HAP-1 (cell line): ENCODE measurements around the gene IRF4.
"Not testable (repeated sequence)": the region's sequence is repeated elsewhere in the genome, so short reads cannot be mapped to it uniquely, and the experiment has no call there.

Experiments
- DNase-seq, 2 experiments: peaks; one replicate each; pipeline ENCODE4 v3.0.0-alpha.2; 2016 to 2020; ENCODE audit warnings: low spot score in 2 of 2
- H3K27me3 ChIP-seq: fragments of 250-450 bp; sonication (Bioruptor Pico); 2 replicates; pipeline ENCODE4 v1.5.1; 2020; ENCODE audit warnings: low read depth, mild to moderate bottlenecking, moderate library complexity
- H3K36me3 ChIP-seq: fragments of 250-450 bp; sonication (Bioruptor Pico); replicated peaks from 2 replicates; pipeline ENCODE4 v1.5.1; 2020; ENCODE audit warnings: mild to moderate bottlenecking
- H3K4me1 ChIP-seq: fragments of 250-450 bp; sonication (Bioruptor Pico); 2 replicates; pipeline ENCODE4 v1.5.1; 2020; ENCODE audit warnings: mild to moderate bottlenecking
- H3K4me3 ChIP-seq: fragments of 250-450 bp; sonication (Bioruptor Pico); 2 replicates; pipeline ENCODE4 v1.5.1; 2020; ENCODE audit warnings: mild to moderate bottlenecking, moderate library complexity
- H3K9me3 ChIP-seq: fragments of 250-450 bp; sonication (Bioruptor Pico); 2 replicates; pipeline ENCODE4 v1.5.1; 2020; ENCODE audit warnings: mild to moderate bottlenecking, moderate library complexity
- in situ Hi-C: fragments of 300-500 bp; cut with MboI; formaldehyde crosslinking; loops from 3 replicates; pipeline ENCODE4 v1.14.3; 2020; ENCODE audit warnings: low sequenced_read_pairs, inconsistent platforms, mixed read lengths

The IRF4 gene

GRCh38 chr6:410555-411395 is 19.2 kb downstream of the IRF4 start:
- Histone ChIP-seq H3K4me1 (peaks cover 4% of the 10 kb centered on the region; the same call in 1 of the 2 replicates), H3K9me3 (no peaks in the 10 kb centered on the region), H3K4me3 (no peak overlapping the region), H3K27me3 (peaks cover 4% of the 10 kb centered on the region; the same call in 1 of the 2 replicates), H3K36me3 (no peaks in the 10 kb centered on the region)
- no peak for DNase-seq
- in situ Hi-C loops: no loop called here

- peaks cover 4% of the 10 kb centered on the region; the same call in 1 of the 2 replicates for H3K27me3 ChIP-seq
- no peak overlapping the region for H3K4me3 ChIP-seq
- peaks cover 4% of the 10 kb centered on the region; the same call in 1 of the 2 replicates for H3K4me1 ChIP-seq
- H3K9me3 ChIP-seq: no peaks in the 10 kb centered on the region
- in situ Hi-C loops: no loop called here
- no peak for DNase-seq
- H3K36me3 ChIP-seq: no peaks in the 10 kb centered on the region
These were observed 20.0 kb downstream of the IRF4 start for GRCh38 chr6:411402-412145.

GRCh38 chr6:412146-412886 is 20.8 kb downstream of the IRF4 start:
- no peak for DNase-seq
- no peak overlapping the region for H3K4me3 ChIP-seq
- peaks cover 4% of the 10 kb centered on the region; the same call in 1 of the 2 replicates for H3K4me1 ChIP-seq
- H3K9me3 ChIP-seq: no peaks in the 10 kb centered on the region
- no peaks in the 10 kb centered on the region for H3K36me3 ChIP-seq
- no peaks in the 10 kb centered on the region; the same call in 1 of the 2 replicates for H3K27me3 ChIP-seq
- in situ Hi-C loops: no loop called here

- no peak overlapping the region for H3K4me3 ChIP-seq
- no peaks in the 10 kb centered on the region for H3K4me1 ChIP-seq
- no peak for DNase-seq
- H3K27me3 ChIP-seq: no peaks in the 10 kb centered on the region; the same call in 1 of the 2 replicates
- H3K9me3 ChIP-seq: no peaks in the 10 kb centered on the region
- in situ Hi-C loops: no loop called here
- H3K36me3 ChIP-seq: no peaks in the 10 kb centered on the region
These were observed 22.9 kb downstream of the IRF4 start for GRCh38 chr6:414447-414846.

GRCh38 chr6:415087-415486 is 23.5 kb downstream of the IRF4 start:
- Histone ChIP-seq H3K9me3 (no peaks in the 10 kb centered on the region), H3K27me3 (no peaks in the 10 kb centered on the region; the same call in 1 of the 2 replicates), H3K36me3 (no peaks in the 10 kb centered on the region), H3K4me1 (no peaks in the 10 kb centered on the region), H3K4me3 (no peak overlapping the region)
- in situ Hi-C loops: no loop called here
- no peak for DNase-seq

GRCh38 chr6:421211-421610 is 29.7 kb downstream of the IRF4 start:
- H3K9me3 ChIP-seq: no peaks in the 10 kb centered on the region
- H3K4me1 ChIP-seq: no peaks in the 10 kb centered on the region
- H3K36me3 ChIP-seq: no peaks in the 10 kb centered on the region
- in situ Hi-C loops: no loop called here
- H3K4me3 ChIP-seq: no peak overlapping the region
- no peak for DNase-seq
- no peaks in the 10 kb centered on the region for H3K27me3 ChIP-seq

GRCh38 chr6:422433-423054 is 31.0 kb downstream of the IRF4 start:
- in situ Hi-C loops: no loop called here
- DNase-seq: no peak
- no peaks in the 10 kb centered on the region for H3K9me3 ChIP-seq

GRCh38 chr6:423055-423798 is 31.7 kb downstream of the IRF4 start:
- no peak for DNase-seq
- no peaks in the 10 kb centered on the region for H3K4me1 ChIP-seq
- no peaks in the 10 kb centered on the region for H3K36me3 ChIP-seq
- H3K4me3 ChIP-seq: no peak overlapping the region
- H3K27me3 ChIP-seq: no peaks in the 10 kb centered on the region
- no peaks in the 10 kb centered on the region for H3K9me3 ChIP-seq
- in situ Hi-C loops: no loop called here

More at GRCh38 chr6:422433-423054, 31.0 kb downstream of the IRF4 start:
- Histone ChIP-seq H3K4me1 (no peaks in the 10 kb centered on the region), H3K27me3 (no peaks in the 10 kb centered on the region), H3K4me3 (no peak overlapping the region), H3K36me3 (no peaks in the 10 kb centered on the region)

- Histone ChIP-seq H3K9me3 (no peaks in the 10 kb centered on the region), H3K27me3 (no peaks in the 10 kb centered on the region), H3K36me3 (no peaks in the 10 kb centered on the region), H3K4me1 (no peaks in the 10 kb centered on the region), H3K4me3 (no peak overlapping the region)
- in situ Hi-C loops: no loop called here
- no peak for DNase-seq
These were observed 32.3 kb downstream of the IRF4 start for GRCh38 chr6:423799-424345.

- DNase-seq: no peak
- no peaks in the 10 kb centered on the region for H3K36me3 ChIP-seq
- no peaks in the 10 kb centered on the region for H3K27me3 ChIP-seq
- in situ Hi-C loops: no loop called here
- H3K4me1 ChIP-seq: no peaks in the 10 kb centered on the region
- no peaks in the 10 kb centered on the region for H3K9me3 ChIP-seq
- H3K4me3 ChIP-seq: no peak overlapping the region
These were observed 33.3 kb downstream of the IRF4 start for GRCh38 chr6:424741-425417.

GRCh38 chr6:425418-425788 is 33.9 kb downstream of the IRF4 start:
- in situ Hi-C loops, H3K9me3 ChIP-seq, DNase-seq, H3K27me3 ChIP-seq, H3K36me3 ChIP-seq, H3K4me1 ChIP-seq, H3K4me3 ChIP-seq: not testable (repeated sequence)

GRCh38 chr6:426198-426738 is 34.7 kb downstream of the IRF4 start:
- DNase-seq, H3K4me1 ChIP-seq, H3K4me3 ChIP-seq, H3K36me3 ChIP-seq, in situ Hi-C loops, H3K27me3 ChIP-seq, H3K9me3 ChIP-seq: not testable (repeated sequence)
